MM.1S (cell line): Measurements from ENCODE around the gene IQCK.

Source experiments
- DNase-seq: peaks from one replicate; pipeline ENCODE4 v3.0.0-alpha.2; 2015
- H2AFZ ChIP-seq: fragments of 300-600 bp; sonication (generic); 2 replicates; pipeline ENCODE4 v1.6.0; 2016; ENCODE audit warnings: antibody characterized with exemption, low read length
- H3F3A ChIP-seq: fragments of 300-600 bp; sonication (generic); 2 replicates; pipeline ENCODE4 v1.6.1; 2016; ENCODE audit warnings: mild to moderate bottlenecking, antibody characterized with exemption, low read length, moderate library complexity, mixed read lengths; ENCODE audit not compliant: insufficient read depth
- H3K27ac ChIP-seq: fragments of 300-600 bp; sonication (generic); 2 replicates; pipeline ENCODE4 v1.5.1; 2016; ENCODE audit warnings: mild to moderate bottlenecking, low read length
- H3K27me3 ChIP-seq: fragments of 300-600 bp; sonication (generic); replicated peaks from 2 replicates; pipeline ENCODE4 v1.6.0; 2016; ENCODE audit warnings: low read length; ENCODE audit not compliant: insufficient read depth
- H3K36me3 ChIP-seq: fragments of 300-600 bp; sonication (generic); replicated peaks from 2 replicates; pipeline ENCODE4 v1.6.1; 2016; ENCODE audit warnings: mild to moderate bottlenecking, low read length, mixed read lengths; ENCODE audit not compliant: insufficient read depth
- H3K4me1 ChIP-seq: fragments of 300-600 bp; sonication (generic); 2 replicates; pipeline ENCODE4 v1.6.1; 2016; ENCODE audit warnings: low read length, mixed read lengths
- H3K4me2 ChIP-seq: fragments of 300-600 bp; sonication (generic); 2 replicates; pipeline ENCODE4 v1.6.0; 2016; ENCODE audit warnings: low read depth, low read length
- H3K4me3 ChIP-seq: fragments of 300-600 bp; sonication (generic); 2 replicates; pipeline ENCODE4 v1.5.1; 2016; ENCODE audit warnings: low read length, mixed read lengths
- H3K79me2 ChIP-seq: fragments of 300-600 bp; sonication (generic); 2 replicates; pipeline ENCODE4 v1.6.1; 2016; ENCODE audit warnings: mixed run types, low read length, mixed read lengths
- H3K9ac ChIP-seq: fragments of 300-600 bp; sonication (generic); 2 replicates; pipeline ENCODE4 v1.6.1; 2016; ENCODE audit warnings: low read length, mixed read lengths
- H3K9me2 ChIP-seq: fragments of 300-600 bp; sonication (generic); replicated peaks from 2 replicates; pipeline ENCODE4 v1.6.1; 2016; ENCODE audit warnings: mild to moderate bottlenecking, low read length, mixed read lengths; ENCODE audit not compliant: insufficient read depth
- H3K9me3 ChIP-seq: fragments of 300-600 bp; sonication (generic); replicated peaks from 2 replicates; pipeline ENCODE4 v1.6.1; 2016; ENCODE audit warnings: mild to moderate bottlenecking, low read length, mixed read lengths; ENCODE audit not compliant: insufficient read depth
- H4K20me1 ChIP-seq: fragments of 300-600 bp; sonication (generic); 2 replicates; pipeline ENCODE4 v1.6.1; 2016; ENCODE audit warnings: mild to moderate bottlenecking, low read length, moderate library complexity, mixed read lengths; ENCODE audit not compliant: insufficient read depth
- EZH2 ChIP-seq: fragments of 300-600 bp; sonication (generic); optimal IDR thresholded peaks from 2 replicates; pipeline ENCODE3; 2017; ENCODE audit warnings: low read depth, mild to moderate bottlenecking, antibody characterized with exemption, low read length, mixed read lengths
- EZH2phosphoT487 ChIP-seq: fragments of 300-600 bp; sonication (generic); IDR thresholded peaks from 2 replicates; pipeline ENCODE4 v1.6.1; 2018; ENCODE audit warnings: antibody characterized with exemption, low read length
- TF ChIP-seq, protein P1 (sequence below): fragments of 300-600 bp; sonication (generic); IDR thresholded peaks from 2 replicates; pipeline ENCODE4 v1.5.1; 2016; ENCODE audit warnings: antibody characterized with exemption, low read length, mixed read lengths

The IQCK gene

DNA sequence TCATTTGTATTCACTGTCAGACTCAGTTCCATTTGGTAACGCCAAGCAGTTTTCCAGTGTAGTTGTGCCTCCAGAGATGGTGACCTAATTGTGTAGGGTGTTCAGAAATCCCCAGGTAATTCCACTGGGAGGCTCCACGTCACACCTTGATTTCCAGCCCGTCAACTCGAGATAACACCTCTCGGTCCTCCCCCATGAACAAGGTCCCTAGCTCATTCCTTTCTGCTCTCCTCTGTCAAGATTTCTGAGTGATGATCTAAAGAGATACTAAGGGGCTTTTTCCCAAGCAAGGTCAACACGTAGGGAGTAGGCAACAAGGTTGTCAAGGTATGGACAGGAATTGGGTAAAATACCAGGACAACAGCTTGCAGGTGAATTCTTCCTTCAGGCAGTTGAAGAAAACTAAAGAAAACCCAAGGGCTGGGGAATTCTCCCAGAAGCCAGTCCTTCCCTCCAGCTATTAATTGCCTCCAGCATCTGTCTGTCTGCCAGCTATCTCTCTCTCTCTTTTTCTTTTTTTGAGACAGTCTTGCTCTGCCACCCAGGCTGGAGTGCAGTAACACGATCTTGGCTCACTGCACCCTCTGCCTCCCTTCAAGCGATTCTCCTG is 135.2 kb downstream of the IQCK start:
- Histone ChIP-seq H3F3A (no peaks in the 10 kb centered on the region), H3K9ac (no peak overlapping the region), H3K79me2 (no peaks in the 10 kb centered on the region), H3K27ac (no peak overlapping the region), H3K27me3 (no peaks in the 10 kb centered on the region), H2AFZ (no peak overlapping the region), H3K4me3 (no peak overlapping the region), H3K4me2 (no peak overlapping the region), H4K20me1 (no peaks in the 10 kb centered on the region), H3K9me3 (no peaks in the 10 kb centered on the region), H3K9me2 (no peaks in the 10 kb centered on the region), H3K4me1 (no peaks in the 10 kb centered on the region), H3K36me3 (no peaks in the 10 kb centered on the region)
- TF ChIP-seq EZH2 = no peak
- no peak for TF ChIP-seq EZH2phosphoT487
- TF ChIP-seq, protein P1, sequence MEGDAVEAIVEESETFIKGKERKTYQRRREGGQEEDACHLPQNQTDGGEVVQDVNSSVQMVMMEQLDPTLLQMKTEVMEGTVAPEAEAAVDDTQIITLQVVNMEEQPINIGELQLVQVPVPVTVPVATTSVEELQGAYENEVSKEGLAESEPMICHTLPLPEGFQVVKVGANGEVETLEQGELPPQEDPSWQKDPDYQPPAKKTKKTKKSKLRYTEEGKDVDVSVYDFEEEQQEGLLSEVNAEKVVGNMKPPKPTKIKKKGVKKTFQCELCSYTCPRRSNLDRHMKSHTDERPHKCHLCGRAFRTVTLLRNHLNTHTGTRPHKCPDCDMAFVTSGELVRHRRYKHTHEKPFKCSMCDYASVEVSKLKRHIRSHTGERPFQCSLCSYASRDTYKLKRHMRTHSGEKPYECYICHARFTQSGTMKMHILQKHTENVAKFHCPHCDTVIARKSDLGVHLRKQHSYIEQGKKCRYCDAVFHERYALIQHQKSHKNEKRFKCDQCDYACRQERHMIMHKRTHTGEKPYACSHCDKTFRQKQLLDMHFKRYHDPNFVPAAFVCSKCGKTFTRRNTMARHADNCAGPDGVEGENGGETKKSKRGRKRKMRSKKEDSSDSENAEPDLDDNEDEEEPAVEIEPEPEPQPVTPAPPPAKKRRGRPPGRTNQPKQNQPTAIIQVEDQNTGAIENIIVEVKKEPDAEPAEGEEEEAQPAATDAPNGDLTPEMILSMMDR = no peak
- DNase-seq = no peak

- no peaks in the 10 kb centered on the region for H3K4me1 ChIP-seq
- no peaks in the 10 kb centered on the region for H3K27me3 ChIP-seq
- no peak overlapping the region for H3K9ac ChIP-seq
- H2AFZ ChIP-seq = no peak overlapping the region
- no peak overlapping the region for H3K27ac ChIP-seq
- TF ChIP-seq EZH2 (no peak), EZH2phosphoT487 (no peak)
- TF ChIP-seq, protein P1 = no peak
- no peaks in the 10 kb centered on the region for H3K9me3 ChIP-seq
- H3K36me3 ChIP-seq = no peaks in the 10 kb centered on the region
- no peak overlapping the region for H3K4me3 ChIP-seq
- H3F3A ChIP-seq = no peaks in the 10 kb centered on the region
- no peaks in the 10 kb centered on the region for H3K79me2 ChIP-seq
- H3K4me2 ChIP-seq = no peak overlapping the region
- H3K9me2 ChIP-seq = no peaks in the 10 kb centered on the region
- no peaks in the 10 kb centered on the region for H4K20me1 ChIP-seq
- DNase-seq = no peak
These were observed 135.9 kb downstream of the IQCK start for GRCh38 chr16:19853742-19854542.

GRCh38 chr16:19854543-19854876 is 136.4 kb downstream of the IQCK start:
- Histone ChIP-seq H3K9ac (no peak overlapping the region), H2AFZ (no peak overlapping the region), H4K20me1 (no peaks in the 10 kb centered on the region), H3K4me2 (no peak overlapping the region), H3K79me2 (no peaks in the 10 kb centered on the region), H3K4me3 (no peak overlapping the region), H3K4me1 (no peaks in the 10 kb centered on the region), H3F3A (no peaks in the 10 kb centered on the region), H3K36me3 (no peaks in the 10 kb centered on the region), H3K9me2 (no peaks in the 10 kb centered on the region), H3K27ac (no peak overlapping the region), H3K27me3 (no peaks in the 10 kb centered on the region), H3K9me3 (no peaks in the 10 kb centered on the region)
- TF ChIP-seq, protein P1 = no peak
- DNase-seq = no peak
